Lower lobe of right lung (tissue), 2 donors: ENCODE measurements around the gene BST1. TPM values are rescaled to one million over a fixed set of nuclear protein-coding genes. Genes with fewer than 3 reads are reported as not detected.

Experiments
- ATAC-seq, 2 donors: fragments of 200-7000 bp; cut with Tn5 transposase; one replicate each; pipeline ENCODE4 v1.9.1; 2020 to 2022; ENCODE audit warnings: mild to moderate bottlenecking in 2 of 2, moderate library complexity in 2 of 2
- DNase-seq: peaks from one replicate; pipeline ENCODE4 v3.0.0-alpha.2; 2020
- H3K27ac ChIP-seq: fragments of 200-600 bp; one replicate; pipeline ENCODE4 v1.8.0; 2022
- H3K27me3 ChIP-seq: fragments of 200-600 bp; one replicate; pipeline ENCODE4 v1.8.0; 2022; ENCODE audit warnings: low read depth
- H3K36me3 ChIP-seq: fragments of 200-600 bp; one replicate; pipeline ENCODE4 v1.8.0; 2022; ENCODE audit warnings: mild to moderate bottlenecking
- H3K4me1 ChIP-seq: fragments of 200-600 bp; one replicate; pipeline ENCODE4 v1.8.0; 2022
- H3K4me3 ChIP-seq: fragments of 200-600 bp; one replicate; pipeline ENCODE4 v1.8.0; 2022; ENCODE audit warnings: mild to moderate bottlenecking
- H3K9me3 ChIP-seq: fragments of 200-600 bp; one replicate; pipeline ENCODE4 v1.8.0; 2022
- CTCF ChIP-seq: fragments of 200-600 bp; IDR thresholded peaks from one replicate; pipeline ENCODE4 v1.8.0; 2022; ENCODE audit warnings: antibody characterized with exemption, mild to moderate bottlenecking
- intact Hi-C: fragments of 100-400 bp; cut with DNase I; formaldehyde crosslinking; loops from one replicate; pipeline ENCODE4 v1.11.0; 2022
- total RNA-seq: library from RNA; stranded (reverse); fragmentation: NEBNext Ultra II Directional; extraction: Animal tissue kit (Norgen Biotek cat#: 25700); gene quantifications from one replicate; pipeline ENCODE4 v1.2.1, GENCODE V29; 2021
- donor health status: DM: no; HTN: yes; CAD: no; lungs with severe emphysema.

Gene BST1
- total RNA-seq, 1 donor from 2014 or later, result 17.8 TPM

- Histone ChIP-seq H3K4me1 (no peaks in the 10 kb centered on the region), H3K27ac (no peak overlapping the region), H3K27me3 (no peaks in the 10 kb centered on the region), H3K36me3 (no peaks in the 10 kb centered on the region), H3K4me3 (no peak overlapping the region), H3K9me3 (no peaks in the 10 kb centered on the region)
- intact Hi-C loops, result no loop called here
- DNase-seq, result no peak
- TF ChIP-seq CTCF, result no peak
- ATAC-seq, result peak in 1 of 2 donors; percentile 22
Observed at GRCh38 chr4:15659768-15660570, 42.9 kb upstream of the BST1 start.

- Histone ChIP-seq H3K4me1 (peaks cover 14% of the 10 kb centered on the region), H3K27me3 (no peaks in the 10 kb centered on the region), H3K9me3 (no peaks in the 10 kb centered on the region), H3K36me3 (no peaks in the 10 kb centered on the region), H3K27ac (peak overlapping the region; percentile 58), H3K4me3 (no peak overlapping the region)
- DNase-seq, result no peak
- ATAC-seq, result peak; percentile 67 to 79
- intact Hi-C loops, result no loop called here
- TF ChIP-seq CTCF, result no peak
Observed at GRCh38 chr4:15665753-15666365, 37.0 kb upstream of the BST1 start.

GRCh38 chr4:15667006-15667405 is 35.9 kb upstream of the BST1 start:
- Histone ChIP-seq H3K4me3 (no peak overlapping the region), H3K27me3 (no peaks in the 10 kb centered on the region), H3K36me3 (no peaks in the 10 kb centered on the region), H3K9me3 (no peaks in the 10 kb centered on the region), H3K4me1 (peaks cover 14% of the 10 kb centered on the region), H3K27ac (no peak overlapping the region)
- DNase-seq (no peak), ATAC-seq (no peak)
- intact Hi-C loops, result no loop called here
- TF ChIP-seq CTCF, result no peak

- peaks cover 14% of the 10 kb centered on the region for H3K4me1 ChIP-seq
Observed at GRCh38 chr4:15668566-15669435, 34.1 kb upstream of the BST1 start.

More at GRCh38 chr4:15668566-15669435, 34.1 kb upstream of the BST1 start:
- no peak for ATAC-seq
- no peaks in the 10 kb centered on the region for H3K9me3 ChIP-seq
- H3K4me3 ChIP-seq, result no peak overlapping the region
- TF ChIP-seq CTCF, result no peak
- no peaks in the 10 kb centered on the region for H3K36me3 ChIP-seq
- H3K27me3 ChIP-seq, result no peaks in the 10 kb centered on the region
- no peak overlapping the region for H3K27ac ChIP-seq
- no peak for DNase-seq
- intact Hi-C loops, result no loop called here
